GM12873 (cell line): ENCODE measurements around the gene PLEKHA6.

Experiments used
- TF ChIP-seq, protein P1 (sequence below): IDR thresholded peaks from 2 replicates; pipeline ENCODE4 v1.5.1; 2012; ENCODE audit warnings: low read depth, mild to moderate bottlenecking, moderate library complexity, low read length, control low read depth; ENCODE audit not compliant: insufficient read depth; ENCODE audit errors: missing control alignments

Gene PLEKHA6

DNA sequence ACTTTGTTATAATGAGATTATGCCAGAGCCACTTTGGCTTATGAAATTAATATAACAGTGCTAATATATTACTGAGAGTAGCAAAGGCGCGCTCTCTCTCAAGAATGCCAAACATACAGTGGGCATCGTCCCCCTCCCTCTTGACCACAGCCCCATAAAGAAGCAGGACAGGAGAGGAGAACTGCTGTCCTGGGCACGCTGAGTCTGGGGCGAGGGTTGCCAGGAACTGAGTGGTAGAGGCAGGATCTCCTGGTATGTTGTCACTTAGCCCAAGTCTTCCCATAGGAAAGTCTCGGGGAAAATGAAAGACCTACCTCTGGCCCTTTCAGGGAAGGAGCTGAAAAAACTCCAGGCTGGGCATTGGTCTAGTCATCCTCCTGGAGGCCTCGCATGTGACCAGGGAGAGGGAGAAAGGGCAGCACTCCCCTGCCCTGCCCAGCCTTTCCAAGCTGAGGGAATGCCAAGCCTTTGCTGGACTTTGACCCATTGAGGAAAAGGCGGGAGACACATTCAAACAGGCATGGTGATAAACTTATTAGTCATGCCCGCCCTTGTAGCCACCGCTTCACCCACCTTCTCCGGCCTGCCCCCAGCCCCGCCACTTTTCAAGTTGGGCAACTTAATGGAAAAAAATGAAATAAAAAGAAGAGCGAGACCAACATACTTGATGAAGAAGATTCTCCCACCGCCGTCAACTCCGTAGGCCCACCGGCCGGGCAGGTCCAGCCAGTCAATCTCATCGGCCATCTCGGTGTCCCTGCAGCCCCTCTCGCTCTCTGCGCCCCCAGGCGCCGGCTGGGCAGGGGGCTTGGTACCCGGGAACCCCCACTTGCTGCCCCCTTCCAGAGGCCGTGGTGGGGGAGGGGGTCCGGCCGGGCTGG is 17.4 kb upstream of the PLEKHA6 start:
- TF ChIP-seq, protein P1, sequence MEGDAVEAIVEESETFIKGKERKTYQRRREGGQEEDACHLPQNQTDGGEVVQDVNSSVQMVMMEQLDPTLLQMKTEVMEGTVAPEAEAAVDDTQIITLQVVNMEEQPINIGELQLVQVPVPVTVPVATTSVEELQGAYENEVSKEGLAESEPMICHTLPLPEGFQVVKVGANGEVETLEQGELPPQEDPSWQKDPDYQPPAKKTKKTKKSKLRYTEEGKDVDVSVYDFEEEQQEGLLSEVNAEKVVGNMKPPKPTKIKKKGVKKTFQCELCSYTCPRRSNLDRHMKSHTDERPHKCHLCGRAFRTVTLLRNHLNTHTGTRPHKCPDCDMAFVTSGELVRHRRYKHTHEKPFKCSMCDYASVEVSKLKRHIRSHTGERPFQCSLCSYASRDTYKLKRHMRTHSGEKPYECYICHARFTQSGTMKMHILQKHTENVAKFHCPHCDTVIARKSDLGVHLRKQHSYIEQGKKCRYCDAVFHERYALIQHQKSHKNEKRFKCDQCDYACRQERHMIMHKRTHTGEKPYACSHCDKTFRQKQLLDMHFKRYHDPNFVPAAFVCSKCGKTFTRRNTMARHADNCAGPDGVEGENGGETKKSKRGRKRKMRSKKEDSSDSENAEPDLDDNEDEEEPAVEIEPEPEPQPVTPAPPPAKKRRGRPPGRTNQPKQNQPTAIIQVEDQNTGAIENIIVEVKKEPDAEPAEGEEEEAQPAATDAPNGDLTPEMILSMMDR = no peak

DNA sequence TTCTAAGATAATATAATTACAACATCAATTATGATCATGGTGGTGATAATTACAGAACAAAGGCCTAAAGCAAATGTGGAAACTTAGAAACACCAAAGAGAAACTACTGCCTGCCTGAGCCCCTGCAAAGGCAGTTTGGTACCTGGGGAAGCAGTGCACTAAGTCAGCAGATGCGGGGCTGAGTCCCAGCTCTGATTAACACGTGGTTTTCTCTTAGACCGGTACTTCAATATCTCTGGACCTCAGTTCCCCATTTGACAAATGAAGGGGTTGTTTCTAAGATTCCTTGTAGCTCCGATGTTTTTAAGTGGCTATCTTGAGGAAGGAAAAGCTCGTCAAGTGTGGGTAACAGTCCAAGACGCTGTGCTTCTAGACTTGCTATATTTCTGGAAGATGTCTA is 16.7 kb upstream of the PLEKHA6 start:
- TF ChIP-seq, protein P1 = no peak

DNA sequence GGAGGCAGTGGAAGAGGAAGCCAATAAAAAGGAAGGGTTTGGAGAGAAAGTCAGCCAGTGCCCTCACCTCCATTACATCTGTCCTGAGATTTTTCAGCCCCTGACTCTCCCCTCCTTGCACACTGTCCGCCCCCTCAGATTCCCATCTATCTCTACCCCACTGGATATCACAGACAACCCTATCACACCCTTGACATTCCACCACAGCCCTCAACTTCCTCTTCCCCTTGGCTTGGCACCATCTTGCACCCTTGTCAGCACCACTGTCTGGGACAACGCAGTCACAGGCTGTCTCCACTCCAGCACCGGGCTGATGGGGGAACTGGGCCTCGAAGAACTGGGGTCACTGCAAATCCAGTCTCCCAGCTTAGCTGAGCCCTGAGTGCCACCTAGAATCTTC is 14.2 kb upstream of the PLEKHA6 start:
- TF ChIP-seq, protein P1 = no peak

GRCh38 chr1:204370176-204370575 is 10.4 kb upstream of the PLEKHA6 start:
- TF ChIP-seq, protein P1 = no peak

DNA sequence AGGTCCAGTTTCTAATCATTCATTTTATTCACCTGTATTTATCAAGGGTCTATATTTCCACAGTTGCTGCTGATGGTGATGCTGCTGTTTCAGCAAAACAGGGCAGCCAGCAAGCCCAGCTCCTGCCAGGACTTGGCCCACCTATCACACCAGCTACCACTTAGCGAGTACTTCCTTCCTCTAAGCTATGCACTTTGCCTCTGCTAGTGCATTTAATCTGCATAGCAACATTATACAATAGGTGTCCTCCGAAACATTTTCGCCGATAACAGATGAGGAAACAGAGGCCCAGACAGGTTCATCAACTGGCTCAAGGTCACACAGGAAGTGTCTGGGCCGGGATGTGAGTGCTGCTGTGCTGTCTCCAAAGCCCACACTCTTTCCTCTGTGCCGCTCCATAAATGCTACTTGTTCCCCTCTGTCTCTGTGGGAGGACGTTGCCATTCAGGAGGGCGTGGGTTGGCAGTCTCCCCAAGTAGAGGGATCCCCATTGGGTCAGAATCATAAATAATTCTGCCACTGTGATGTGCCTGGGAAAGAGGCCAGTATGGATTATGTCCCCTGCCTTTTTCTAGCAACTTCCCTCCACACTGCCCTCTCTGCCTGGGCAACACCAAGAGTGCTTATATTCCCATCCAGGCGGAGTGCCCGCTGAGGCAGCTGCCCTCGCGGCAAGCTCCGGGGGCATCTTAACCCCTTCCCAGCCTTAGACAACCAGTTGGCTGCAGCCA is 9.4 kb upstream of the PLEKHA6 start:
- TF ChIP-seq, protein P1 = no peak

DNA sequence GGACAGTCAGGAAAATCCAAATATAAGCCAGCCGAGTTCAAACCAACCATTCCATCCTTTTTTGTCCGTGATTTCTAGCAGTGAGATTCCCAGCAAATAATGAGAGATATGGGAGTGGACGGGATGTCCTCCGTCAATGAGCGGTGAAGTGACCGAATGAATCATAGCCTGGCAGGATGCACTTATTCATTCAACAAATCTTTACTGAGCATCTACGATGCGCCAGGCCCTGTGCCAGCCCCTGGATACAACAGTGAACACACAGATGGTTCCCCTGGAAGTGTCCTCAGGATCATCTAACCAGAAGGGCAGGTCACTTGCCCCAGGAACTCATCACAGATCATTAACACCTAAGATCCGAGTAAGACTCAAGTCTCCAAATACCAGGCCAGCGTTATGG is 8.2 kb upstream of the PLEKHA6 start:
- TF ChIP-seq, protein P1 = no peak

- TF ChIP-seq, protein P1 = no peak
These were observed 7.6 kb upstream of the PLEKHA6 start for GRCh38 chr1:204367193-204367858.
